HL-60 (cell line): ENCODE results near the gene OR2T34.
"Not testable (repeated sequence)": the region's sequence is repeated elsewhere in the genome, so short reads cannot be mapped to it uniquely, and the experiment has no call there.

ENCODE experiments used
- DNase-seq, 2 experiments: peaks; one replicate each; pipeline ENCODE4 v3.0.0-alpha.2; 2010 to 2020; ENCODE audit warnings: low read depth in 1 of 2, low spot score in 1 of 2
- H3K27ac ChIP-seq: fragments of 250-450 bp; sonication (Bioruptor Pico); replicated peaks from 2 replicates; pipeline ENCODE4 v1.5.1; 2020; ENCODE audit warnings: mild to moderate bottlenecking, moderate library complexity
- H3K27me3 ChIP-seq: fragments of 250-450 bp; sonication (Bioruptor Pico); 2 replicates; pipeline ENCODE4 v1.5.1; 2021; ENCODE audit warnings: mild to moderate bottlenecking, moderate library complexity; ENCODE audit not compliant: insufficient read depth, poor library complexity, severe bottlenecking
- H3K4me3 ChIP-seq: replicated peaks from 2 replicates; pipeline ENCODE4 v1.5.1; 2011; ENCODE audit warnings: mild to moderate bottlenecking, control low read depth, low read length; ENCODE audit not compliant: insufficient read depth
- GABPA ChIP-seq: IDR thresholded peaks from 2 replicates; pipeline ENCODE4 v1.6.1; 2012; ENCODE audit warnings: low read depth
- POLR2AphosphoS5 ChIP-seq: IDR thresholded peaks from 2 replicates; pipeline ENCODE4 v1.6.1; 2012; ENCODE audit warnings: low read depth
- SPI1 ChIP-seq: IDR thresholded peaks from 2 replicates; pipeline ENCODE4 v1.6.1; 2012; ENCODE audit warnings: low read depth, mild to moderate bottlenecking, borderline replicate concordance
- TF ChIP-seq, protein P1 (sequence below): IDR thresholded peaks from one replicate; pipeline ENCODE4 v1.5.1; 2011; ENCODE audit warnings: low read length, control low read depth, inconsistent platforms; ENCODE audit not compliant: insufficient read depth
- TF ChIP-seq, protein P2 (sequence below): IDR thresholded peaks from 2 replicates; pipeline ENCODE4 v1.6.1; 2012; ENCODE audit warnings: low read depth; ENCODE audit not compliant: insufficient replicate concordance

Gene OR2T34

DNA sequence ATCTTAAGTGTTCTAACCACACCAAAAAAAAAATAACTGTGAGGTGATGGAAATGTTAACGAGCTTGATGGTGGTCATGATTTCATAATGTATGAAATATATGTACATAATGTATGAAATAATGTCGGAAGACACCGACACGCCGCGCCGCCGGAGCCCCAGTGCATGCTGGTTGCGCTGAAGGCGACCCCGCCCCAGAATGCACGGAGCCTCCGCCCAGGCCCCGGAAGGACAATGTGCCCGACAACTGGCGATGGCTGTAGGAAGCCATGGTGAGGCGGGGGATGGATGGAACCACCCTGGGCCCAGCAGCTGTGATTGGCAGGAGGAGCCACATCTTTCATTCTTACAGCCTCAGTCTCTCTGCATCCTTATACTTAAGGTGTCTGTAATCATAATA, 15.5 kb upstream of the OR2T34 start:
- no peak for DNase-seq
- TF ChIP-seq GABPA (no peak), SPI1 (no peak), POLR2AphosphoS5 (no peak)
- TF ChIP-seq, protein P1, sequence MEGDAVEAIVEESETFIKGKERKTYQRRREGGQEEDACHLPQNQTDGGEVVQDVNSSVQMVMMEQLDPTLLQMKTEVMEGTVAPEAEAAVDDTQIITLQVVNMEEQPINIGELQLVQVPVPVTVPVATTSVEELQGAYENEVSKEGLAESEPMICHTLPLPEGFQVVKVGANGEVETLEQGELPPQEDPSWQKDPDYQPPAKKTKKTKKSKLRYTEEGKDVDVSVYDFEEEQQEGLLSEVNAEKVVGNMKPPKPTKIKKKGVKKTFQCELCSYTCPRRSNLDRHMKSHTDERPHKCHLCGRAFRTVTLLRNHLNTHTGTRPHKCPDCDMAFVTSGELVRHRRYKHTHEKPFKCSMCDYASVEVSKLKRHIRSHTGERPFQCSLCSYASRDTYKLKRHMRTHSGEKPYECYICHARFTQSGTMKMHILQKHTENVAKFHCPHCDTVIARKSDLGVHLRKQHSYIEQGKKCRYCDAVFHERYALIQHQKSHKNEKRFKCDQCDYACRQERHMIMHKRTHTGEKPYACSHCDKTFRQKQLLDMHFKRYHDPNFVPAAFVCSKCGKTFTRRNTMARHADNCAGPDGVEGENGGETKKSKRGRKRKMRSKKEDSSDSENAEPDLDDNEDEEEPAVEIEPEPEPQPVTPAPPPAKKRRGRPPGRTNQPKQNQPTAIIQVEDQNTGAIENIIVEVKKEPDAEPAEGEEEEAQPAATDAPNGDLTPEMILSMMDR: no peak
- TF ChIP-seq, protein P2, sequence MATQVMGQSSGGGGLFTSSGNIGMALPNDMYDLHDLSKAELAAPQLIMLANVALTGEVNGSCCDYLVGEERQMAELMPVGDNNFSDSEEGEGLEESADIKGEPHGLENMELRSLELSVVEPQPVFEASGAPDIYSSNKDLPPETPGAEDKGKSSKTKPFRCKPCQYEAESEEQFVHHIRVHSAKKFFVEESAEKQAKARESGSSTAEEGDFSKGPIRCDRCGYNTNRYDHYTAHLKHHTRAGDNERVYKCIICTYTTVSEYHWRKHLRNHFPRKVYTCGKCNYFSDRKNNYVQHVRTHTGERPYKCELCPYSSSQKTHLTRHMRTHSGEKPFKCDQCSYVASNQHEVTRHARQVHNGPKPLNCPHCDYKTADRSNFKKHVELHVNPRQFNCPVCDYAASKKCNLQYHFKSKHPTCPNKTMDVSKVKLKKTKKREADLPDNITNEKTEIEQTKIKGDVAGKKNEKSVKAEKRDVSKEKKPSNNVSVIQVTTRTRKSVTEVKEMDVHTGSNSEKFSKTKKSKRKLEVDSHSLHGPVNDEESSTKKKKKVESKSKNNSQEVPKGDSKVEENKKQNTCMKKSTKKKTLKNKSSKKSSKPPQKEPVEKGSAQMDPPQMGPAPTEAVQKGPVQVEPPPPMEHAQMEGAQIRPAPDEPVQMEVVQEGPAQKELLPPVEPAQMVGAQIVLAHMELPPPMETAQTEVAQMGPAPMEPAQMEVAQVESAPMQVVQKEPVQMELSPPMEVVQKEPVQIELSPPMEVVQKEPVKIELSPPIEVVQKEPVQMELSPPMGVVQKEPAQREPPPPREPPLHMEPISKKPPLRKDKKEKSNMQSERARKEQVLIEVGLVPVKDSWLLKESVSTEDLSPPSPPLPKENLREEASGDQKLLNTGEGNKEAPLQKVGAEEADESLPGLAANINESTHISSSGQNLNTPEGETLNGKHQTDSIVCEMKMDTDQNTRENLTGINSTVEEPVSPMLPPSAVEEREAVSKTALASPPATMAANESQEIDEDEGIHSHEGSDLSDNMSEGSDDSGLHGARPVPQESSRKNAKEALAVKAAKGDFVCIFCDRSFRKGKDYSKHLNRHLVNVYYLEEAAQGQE: no peak
- no peak overlapping the region for H3K4me3 ChIP-seq
- peaks cover 3% of the 10 kb centered on the region for H3K27me3 ChIP-seq
- H3K27ac ChIP-seq: no peak overlapping the region

DNA sequence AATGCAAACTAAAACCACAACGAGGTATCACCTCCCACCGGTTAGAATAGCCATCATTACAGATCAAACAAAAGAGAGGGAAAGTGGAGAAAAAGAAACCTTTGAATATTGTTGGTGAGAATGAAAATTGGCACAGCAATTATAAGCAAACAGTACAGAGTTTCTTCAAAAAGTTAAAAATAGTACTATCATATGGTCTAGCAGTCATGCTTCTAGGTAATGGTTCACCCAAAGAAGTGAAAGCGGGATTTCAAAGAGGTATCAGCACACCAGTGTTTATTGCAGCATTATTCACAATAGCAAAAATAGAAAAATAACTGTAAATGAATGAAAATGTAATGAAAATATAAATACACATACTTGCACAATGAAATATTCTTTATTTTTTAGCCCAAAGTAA, 14.8 kb upstream of the OR2T34 start:
- Histone ChIP-seq H3K27me3 (peaks cover 3% of the 10 kb centered on the region), H3K27ac (no peak overlapping the region), H3K4me3 (no peak overlapping the region)
- TF ChIP-seq, protein P2: no peak
- TF ChIP-seq SPI1 (no peak), GABPA (no peak), POLR2AphosphoS5 (no peak)
- TF ChIP-seq, protein P1: no peak
- no peak for DNase-seq

DNA sequence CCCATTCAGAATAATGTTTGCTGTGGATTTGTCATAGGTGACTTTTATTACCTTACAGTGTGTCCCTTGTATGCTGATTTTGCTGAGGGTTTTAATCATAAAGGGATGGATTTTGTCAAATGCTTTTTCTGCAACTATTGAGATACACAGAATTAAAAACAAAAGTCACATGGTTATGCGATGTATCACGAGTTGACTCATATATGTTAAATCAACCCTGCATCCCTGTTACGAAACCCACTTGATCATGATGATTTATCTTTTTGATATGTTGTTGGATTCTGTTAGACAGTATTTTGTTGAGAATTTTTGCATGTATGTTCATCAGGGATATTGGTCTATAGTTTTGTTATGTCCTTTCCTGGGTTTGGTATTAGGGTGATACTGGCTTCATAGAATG, 10.7 kb upstream of the OR2T34 start:
- no peak for DNase-seq
- TF ChIP-seq, protein P1: no peak
- H3K4me3 ChIP-seq: no peak overlapping the region
- H3K27me3 ChIP-seq: peaks cover 3% of the 10 kb centered on the region
- H3K27ac ChIP-seq: no peak overlapping the region

DNA sequence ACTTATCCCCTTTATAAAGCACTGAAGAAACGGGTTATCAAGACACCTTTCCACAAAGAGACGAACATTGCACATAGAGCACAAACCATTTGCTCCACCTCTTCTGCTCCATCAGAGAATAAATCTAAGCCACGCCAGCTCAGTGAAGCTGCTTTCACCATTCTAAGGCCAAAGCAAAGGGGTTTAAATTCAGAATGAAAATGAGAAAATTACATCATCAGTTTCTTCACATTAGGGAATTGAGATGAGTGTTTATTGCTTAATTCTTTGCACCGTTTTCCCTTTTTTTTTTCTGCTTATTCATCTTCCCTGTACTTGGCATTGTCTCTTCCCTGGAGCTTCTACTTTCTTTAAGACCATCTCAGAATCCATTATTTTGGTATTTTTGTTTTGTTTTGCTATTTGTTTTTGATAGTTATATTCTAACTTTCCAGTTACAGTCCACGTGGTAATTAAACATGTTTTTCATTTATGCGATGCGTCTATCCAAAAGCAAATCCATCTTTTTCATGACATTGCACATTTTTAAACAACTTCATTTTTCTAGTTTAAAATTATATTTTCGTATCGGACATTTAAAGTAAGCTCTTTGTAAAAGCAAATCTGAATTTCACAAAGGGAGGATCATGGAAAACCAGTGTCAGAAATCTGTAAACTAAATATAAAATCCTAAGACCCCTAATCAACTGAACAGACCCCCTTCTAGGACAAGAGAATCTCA, 1.9 kb upstream of the OR2T34 start:
- no peak for DNase-seq
- Histone ChIP-seq H3K27me3 (no peaks in the 10 kb centered on the region), H3K27ac (no peak overlapping the region), H3K4me3 (no peak overlapping the region)
- no peak for TF ChIP-seq GABPA
- TF ChIP-seq, protein P1: no peak
- no peak for TF ChIP-seq POLR2AphosphoS5
- TF ChIP-seq SPI1: no peak
- TF ChIP-seq, protein P2: no peak

DNA sequence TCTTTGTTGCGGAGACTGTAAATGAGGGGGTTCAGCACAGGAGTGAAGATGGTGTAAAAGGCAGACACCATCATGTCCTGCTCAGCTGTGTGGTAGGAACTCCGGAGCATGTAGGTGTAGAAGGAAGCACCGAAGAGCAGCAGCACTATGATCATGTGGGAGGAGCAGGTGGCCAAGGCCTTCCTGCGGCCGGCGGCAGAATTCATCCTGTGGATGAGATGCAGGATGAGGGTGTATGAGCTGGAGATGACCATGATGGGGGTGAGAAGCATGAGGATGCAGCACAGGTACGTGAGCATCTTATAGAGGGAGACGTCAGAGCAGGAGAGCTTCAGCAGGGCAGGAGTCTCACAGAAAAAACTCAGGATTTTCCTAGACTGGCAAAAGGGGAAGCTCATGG, 701 bp downstream of the OR2T34 start:
- not testable (repeated sequence) for H3K4me3 ChIP-seq, H3K27ac ChIP-seq, H3K27me3 ChIP-seq, DNase-seq
